Measurements from ENCODE around the gene NUDT4B. TPM values are rescaled to one million over a fixed set of nuclear protein-coding genes. Genes with fewer than 3 reads are reported as not detected.

NUDT4B gene
- total RNA-seq = 76.2 and 91.2 TPM in 2 replicates

DNA sequence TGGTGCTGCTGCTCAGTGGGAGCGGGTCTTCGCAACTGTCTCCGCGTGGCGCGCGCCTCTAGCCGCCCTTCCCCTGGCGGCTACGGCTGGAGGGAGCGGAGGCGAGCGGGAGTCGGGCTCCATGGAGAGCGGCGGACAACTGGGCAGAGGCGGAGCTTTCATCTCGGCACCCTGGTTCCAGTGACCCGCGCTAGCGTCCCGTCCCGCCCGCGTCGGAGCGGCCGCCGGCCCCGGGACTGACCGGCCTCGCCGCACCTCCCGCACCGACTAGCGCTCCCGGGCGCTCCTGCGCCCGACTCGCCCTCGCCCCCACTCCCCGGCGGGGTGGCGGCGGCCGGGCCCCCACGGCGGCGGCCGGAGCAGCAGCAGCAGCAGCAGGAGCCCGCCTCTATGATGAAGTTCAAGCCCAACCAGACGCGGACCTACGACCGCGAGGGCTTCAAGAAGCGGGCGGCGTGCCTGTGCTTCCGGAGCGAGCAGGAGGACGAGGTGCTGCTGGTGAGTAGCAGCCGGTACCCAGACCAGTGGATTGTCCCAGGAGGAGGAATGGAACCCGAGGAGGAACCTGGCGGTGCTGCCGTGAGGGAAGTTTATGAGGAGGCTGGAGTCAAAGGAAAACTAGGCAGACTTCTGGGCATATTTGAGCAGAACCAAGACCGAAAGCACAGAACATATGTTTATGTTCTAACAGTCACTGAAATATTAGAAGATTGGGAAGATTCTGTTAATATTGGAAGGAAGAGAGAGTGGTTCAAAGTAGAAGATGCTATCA is at the start of gene NUDT4B:
Gene NUDT4B (plus strand): TSS at position 212 of the 772 bp plus-strand sequence. CDS start 179 bp downstream, at position 391.

Small RNA genes lying within 50 kb of the gene (small RNA-seq; reads per million reads assigned to genes)
- not detected for gene RNU6-1171P

Other genes with a start within 250 kb of the NUDT4B start
- gene NBPF14, start 152.8 kb upstream of the NUDT4B start, total RNA-seq = 13.6 and 14.6 TPM in 2 replicates
- gene PDE4DIP, start 95.7 kb downstream of the NUDT4B start, total RNA-seq = 18.8 and 30.9 TPM in 2 replicates